ENCODE results near the gene MAP3K19.

DNA sequence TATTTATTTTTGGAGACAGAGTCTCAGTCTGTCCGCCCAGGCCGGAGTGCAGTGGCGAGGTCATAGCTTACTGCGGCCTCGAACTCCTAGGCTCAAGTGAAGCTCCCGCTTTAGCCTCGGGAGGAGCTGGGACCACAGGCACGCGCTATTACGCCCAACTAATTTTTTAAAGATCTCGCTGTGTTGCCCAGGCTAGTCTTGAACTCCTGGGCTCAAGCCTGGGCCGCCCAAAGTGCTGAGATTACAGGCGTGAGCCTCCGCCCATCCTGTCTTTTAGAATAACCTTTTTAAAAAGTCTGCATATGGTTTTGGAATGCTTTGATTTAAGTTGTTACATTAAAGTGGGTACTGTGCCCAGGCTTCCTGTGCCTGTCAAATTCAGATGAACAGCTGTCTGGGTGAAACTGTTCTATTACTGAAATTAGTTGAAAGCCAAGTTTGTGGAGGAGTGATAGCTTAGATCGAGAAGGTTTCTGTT lies 5.8 kb upstream of the MAP3K19 start:
- no peak for TF ChIP-seq ZNF843 (tag by site-specific recombination; IDR thresholded peaks at IDR 0.05)
- no peak for TF ChIP-seq ZNF274 (IDR thresholded peaks at IDR 0.05; ENCODE audit: low read length)
- TF ChIP-seq ZNF274 (tag by site-specific recombination; IDR thresholded peaks at IDR 0.05; ENCODE audit: borderline replicate concordance), result no peak
- TF ChIP-seq KLF10 (tag by site-specific recombination; IDR thresholded peaks at IDR 0.05), result no peak
- no peak for TF ChIP-seq TRIM28 (IDR thresholded peaks at IDR 0.05; ENCODE audit: borderline replicate concordance, low read length)
- TF ChIP-seq, protein P1, sequence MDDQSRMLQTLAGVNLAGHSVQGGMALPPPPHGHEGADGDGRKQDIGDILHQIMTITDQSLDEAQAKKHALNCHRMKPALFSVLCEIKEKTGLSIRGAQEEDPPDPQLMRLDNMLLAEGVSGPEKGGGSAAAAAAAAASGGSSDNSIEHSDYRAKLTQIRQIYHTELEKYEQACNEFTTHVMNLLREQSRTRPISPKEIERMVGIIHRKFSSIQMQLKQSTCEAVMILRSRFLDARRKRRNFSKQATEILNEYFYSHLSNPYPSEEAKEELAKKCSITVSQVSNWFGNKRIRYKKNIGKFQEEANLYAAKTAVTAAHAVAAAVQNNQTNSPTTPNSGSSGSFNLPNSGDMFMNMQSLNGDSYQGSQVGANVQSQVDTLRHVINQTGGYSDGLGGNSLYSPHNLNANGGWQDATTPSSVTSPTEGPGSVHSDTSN (CRISPR knock-in tag; IDR thresholded peaks at IDR 0.05), result no peak
- TF ChIP-seq, protein P2, sequence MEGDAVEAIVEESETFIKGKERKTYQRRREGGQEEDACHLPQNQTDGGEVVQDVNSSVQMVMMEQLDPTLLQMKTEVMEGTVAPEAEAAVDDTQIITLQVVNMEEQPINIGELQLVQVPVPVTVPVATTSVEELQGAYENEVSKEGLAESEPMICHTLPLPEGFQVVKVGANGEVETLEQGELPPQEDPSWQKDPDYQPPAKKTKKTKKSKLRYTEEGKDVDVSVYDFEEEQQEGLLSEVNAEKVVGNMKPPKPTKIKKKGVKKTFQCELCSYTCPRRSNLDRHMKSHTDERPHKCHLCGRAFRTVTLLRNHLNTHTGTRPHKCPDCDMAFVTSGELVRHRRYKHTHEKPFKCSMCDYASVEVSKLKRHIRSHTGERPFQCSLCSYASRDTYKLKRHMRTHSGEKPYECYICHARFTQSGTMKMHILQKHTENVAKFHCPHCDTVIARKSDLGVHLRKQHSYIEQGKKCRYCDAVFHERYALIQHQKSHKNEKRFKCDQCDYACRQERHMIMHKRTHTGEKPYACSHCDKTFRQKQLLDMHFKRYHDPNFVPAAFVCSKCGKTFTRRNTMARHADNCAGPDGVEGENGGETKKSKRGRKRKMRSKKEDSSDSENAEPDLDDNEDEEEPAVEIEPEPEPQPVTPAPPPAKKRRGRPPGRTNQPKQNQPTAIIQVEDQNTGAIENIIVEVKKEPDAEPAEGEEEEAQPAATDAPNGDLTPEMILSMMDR (tag by site-specific recombination; IDR thresholded peaks at IDR 0.05), result no peak
- TF ChIP-seq REPIN1 (tag by site-specific recombination; IDR thresholded peaks at IDR 0.05; ENCODE audit: low read depth), result no peak
- TF ChIP-seq, protein P3, sequence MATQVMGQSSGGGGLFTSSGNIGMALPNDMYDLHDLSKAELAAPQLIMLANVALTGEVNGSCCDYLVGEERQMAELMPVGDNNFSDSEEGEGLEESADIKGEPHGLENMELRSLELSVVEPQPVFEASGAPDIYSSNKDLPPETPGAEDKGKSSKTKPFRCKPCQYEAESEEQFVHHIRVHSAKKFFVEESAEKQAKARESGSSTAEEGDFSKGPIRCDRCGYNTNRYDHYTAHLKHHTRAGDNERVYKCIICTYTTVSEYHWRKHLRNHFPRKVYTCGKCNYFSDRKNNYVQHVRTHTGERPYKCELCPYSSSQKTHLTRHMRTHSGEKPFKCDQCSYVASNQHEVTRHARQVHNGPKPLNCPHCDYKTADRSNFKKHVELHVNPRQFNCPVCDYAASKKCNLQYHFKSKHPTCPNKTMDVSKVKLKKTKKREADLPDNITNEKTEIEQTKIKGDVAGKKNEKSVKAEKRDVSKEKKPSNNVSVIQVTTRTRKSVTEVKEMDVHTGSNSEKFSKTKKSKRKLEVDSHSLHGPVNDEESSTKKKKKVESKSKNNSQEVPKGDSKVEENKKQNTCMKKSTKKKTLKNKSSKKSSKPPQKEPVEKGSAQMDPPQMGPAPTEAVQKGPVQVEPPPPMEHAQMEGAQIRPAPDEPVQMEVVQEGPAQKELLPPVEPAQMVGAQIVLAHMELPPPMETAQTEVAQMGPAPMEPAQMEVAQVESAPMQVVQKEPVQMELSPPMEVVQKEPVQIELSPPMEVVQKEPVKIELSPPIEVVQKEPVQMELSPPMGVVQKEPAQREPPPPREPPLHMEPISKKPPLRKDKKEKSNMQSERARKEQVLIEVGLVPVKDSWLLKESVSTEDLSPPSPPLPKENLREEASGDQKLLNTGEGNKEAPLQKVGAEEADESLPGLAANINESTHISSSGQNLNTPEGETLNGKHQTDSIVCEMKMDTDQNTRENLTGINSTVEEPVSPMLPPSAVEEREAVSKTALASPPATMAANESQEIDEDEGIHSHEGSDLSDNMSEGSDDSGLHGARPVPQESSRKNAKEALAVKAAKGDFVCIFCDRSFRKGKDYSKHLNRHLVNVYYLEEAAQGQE (tag by site-specific recombination; IDR thresholded peaks at IDR 0.05), result no peak
- no peak for TF ChIP-seq ZNF544 (tag by site-specific recombination; IDR thresholded peaks at IDR 0.05)
- no peak for TF ChIP-seq ZNF324 (tag by site-specific recombination; IDR thresholded peaks at IDR 0.05)
- TF ChIP-seq SP3 (tag by site-specific recombination; IDR thresholded peaks at IDR 0.05), result no peak
- no peak for TF ChIP-seq BCL11A (tag by site-specific recombination; IDR thresholded peaks at IDR 0.05; ENCODE audit: low read depth)
- TF ChIP-seq ZBTB1 (tag by site-specific recombination; IDR thresholded peaks at IDR 0.05), result no peak
- TF ChIP-seq KLF8 (tag by site-specific recombination; IDR thresholded peaks at IDR 0.05), result no peak

All from HEK293 (cell line).